ENCODE results near the gene FGF1. TPM values are rescaled to one million over a fixed set of nuclear protein-coding genes. Genes with fewer than 3 reads are reported as not detected.

FGF1 gene
- total RNA-seq, 1 donor from 2014 or later, result 2.7 TPM

DNA sequence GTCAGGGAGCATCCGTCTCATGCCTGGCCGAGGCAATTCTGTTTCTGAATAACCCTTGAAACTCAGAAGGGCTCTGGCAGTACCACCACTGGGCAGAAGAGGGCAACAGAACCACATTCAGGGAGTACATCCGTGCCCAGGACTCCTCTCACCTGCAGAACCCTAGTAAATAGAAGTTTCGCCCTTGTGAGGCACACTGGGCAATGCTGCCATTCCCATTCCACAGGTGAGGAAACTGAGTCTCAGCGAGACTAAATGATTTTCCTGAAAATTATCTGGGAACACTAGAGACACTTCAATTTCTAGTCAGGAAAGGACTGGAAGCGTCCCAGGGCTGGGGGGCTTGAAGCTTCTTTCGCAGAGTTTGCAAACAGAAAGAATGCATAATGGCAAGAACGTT is 74.7 kb downstream of the FGF1 start:
- H3K27ac Mint-ChIP-seq, result no peak overlapping the region
- H3K4me1 Mint-ChIP-seq (ENCODE audit: unreplicated experiment), result no peaks in the 10 kb centered on the region
- no peak overlapping the region for H3K4me3 Mint-ChIP-seq
- TF ChIP-seq, protein P1, sequence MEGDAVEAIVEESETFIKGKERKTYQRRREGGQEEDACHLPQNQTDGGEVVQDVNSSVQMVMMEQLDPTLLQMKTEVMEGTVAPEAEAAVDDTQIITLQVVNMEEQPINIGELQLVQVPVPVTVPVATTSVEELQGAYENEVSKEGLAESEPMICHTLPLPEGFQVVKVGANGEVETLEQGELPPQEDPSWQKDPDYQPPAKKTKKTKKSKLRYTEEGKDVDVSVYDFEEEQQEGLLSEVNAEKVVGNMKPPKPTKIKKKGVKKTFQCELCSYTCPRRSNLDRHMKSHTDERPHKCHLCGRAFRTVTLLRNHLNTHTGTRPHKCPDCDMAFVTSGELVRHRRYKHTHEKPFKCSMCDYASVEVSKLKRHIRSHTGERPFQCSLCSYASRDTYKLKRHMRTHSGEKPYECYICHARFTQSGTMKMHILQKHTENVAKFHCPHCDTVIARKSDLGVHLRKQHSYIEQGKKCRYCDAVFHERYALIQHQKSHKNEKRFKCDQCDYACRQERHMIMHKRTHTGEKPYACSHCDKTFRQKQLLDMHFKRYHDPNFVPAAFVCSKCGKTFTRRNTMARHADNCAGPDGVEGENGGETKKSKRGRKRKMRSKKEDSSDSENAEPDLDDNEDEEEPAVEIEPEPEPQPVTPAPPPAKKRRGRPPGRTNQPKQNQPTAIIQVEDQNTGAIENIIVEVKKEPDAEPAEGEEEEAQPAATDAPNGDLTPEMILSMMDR (conservative IDR thresholded peaks at IDR 0.05), result peak; percentile 88
- H3K9me3 Mint-ChIP-seq, result no peaks in the 10 kb centered on the region
- no peak for DNase-seq (ENCODE audit: extremely low spot score, unreplicated experiment)
- no peaks in the 10 kb centered on the region for H3K36me3 Mint-ChIP-seq
- peaks cover 11% of the 10 kb centered on the region for H3K27me3 Mint-ChIP-seq

DNA sequence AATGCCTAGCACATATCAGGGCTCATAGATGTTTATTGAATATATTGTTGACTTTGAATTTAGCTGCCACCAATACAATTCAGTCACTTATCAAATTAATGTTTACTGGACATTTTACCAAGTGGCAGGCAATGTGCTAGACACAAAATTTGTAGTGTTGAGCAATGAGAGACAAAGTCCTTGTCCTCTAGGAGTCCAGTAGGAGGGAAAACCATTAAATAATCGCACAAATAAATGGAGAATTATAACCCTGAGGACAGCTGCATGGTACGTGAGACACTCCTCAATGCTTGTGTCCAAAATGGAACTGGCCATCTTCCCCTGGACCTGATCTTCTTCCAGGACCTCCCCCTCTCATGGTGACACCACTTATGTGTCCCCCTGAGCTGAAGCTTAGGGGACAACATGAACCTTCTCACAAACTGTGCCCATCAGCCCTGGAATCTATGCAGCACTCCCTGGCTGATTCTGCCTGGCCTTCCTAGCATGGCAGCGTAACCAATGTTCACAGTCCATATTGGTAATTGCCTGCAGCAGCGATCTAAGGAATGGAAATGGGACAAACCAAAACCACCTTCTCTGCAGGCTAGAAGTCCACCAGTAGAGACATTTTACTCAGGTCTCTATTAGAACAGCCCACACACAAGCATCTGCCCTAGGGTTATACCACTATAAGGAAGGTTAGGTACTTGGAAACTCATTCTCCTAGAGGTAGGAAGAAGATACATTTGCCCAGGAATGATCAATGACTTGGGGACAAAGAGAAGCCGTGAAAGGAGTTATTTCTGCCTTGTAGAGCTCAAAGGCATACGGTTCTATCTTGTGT is 75.5 kb downstream of the FGF1 start:
- Mint-ChIP-seq H3K9me3 (no peaks in the 10 kb centered on the region), H3K36me3 (no peaks in the 10 kb centered on the region), H3K4me1 (ENCODE audit: unreplicated experiment) (no peaks in the 10 kb centered on the region), H3K27ac (no peak overlapping the region), H3K4me3 (no peak overlapping the region), H3K27me3 (peaks cover 11% of the 10 kb centered on the region)
- no peak for DNase-seq (ENCODE audit: extremely low spot score, unreplicated experiment)
- TF ChIP-seq, protein P1 (conservative IDR thresholded peaks at IDR 0.05), result no peak

DNA sequence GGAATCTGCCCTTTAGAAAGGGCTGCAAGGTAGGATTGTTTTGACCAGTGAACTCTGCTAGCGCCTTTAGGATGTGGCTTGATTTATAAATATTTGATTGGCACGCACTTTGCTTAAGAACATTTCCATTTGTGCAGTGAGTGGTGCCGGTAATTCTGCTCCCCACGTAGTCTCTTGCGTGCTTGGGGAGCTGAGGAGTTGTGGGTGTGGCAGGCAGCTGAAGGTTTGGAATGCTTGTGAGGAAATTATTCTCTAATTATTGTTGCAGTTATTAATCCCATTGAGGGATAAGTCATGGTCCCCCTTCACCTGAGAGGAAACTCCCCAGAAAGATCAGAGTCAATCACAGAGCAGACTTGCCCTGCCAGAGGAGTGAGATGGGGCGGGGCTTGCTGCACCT is 76.7 kb downstream of the FGF1 start:
- H3K36me3 Mint-ChIP-seq, result no peaks in the 10 kb centered on the region
- no peak overlapping the region for H3K4me3 Mint-ChIP-seq
- no peaks in the 10 kb centered on the region for H3K9me3 Mint-ChIP-seq
- H3K27me3 Mint-ChIP-seq, result peaks cover 11% of the 10 kb centered on the region
- TF ChIP-seq, protein P1 (conservative IDR thresholded peaks at IDR 0.05), result no peak
- DNase-seq (ENCODE audit: extremely low spot score, unreplicated experiment), result no peak
- no peaks in the 10 kb centered on the region for H3K4me1 Mint-ChIP-seq (ENCODE audit: unreplicated experiment)
- no peak overlapping the region for H3K27ac Mint-ChIP-seq

DNA sequence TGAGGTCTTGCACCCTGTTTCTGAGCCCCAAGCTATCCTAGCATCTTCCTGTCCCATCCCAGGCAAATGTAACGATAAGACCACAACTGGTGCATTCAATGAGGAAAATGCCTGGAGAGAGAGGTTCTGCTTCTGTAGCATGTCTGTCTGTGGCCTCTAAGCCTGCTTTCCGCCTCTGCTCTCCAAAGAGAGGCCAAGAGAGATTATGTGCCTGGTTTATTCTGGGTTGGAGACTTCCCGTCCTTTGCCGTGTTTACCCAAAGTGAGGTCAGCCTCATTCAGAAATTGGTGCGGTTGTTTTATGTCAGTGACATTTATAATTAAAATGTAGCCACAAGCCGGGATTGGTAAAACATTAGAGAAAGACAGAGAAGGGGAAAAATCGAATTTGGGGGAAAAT is 77.8 kb downstream of the FGF1 start:
- Mint-ChIP-seq H3K4me1 (ENCODE audit: unreplicated experiment) (no peaks in the 10 kb centered on the region), H3K4me3 (no peak overlapping the region), H3K36me3 (no peaks in the 10 kb centered on the region), H3K9me3 (no peaks in the 10 kb centered on the region), H3K27ac (no peak overlapping the region), H3K27me3 (peaks cover 11% of the 10 kb centered on the region)
- DNase-seq (ENCODE audit: extremely low spot score, unreplicated experiment), result no peak
- TF ChIP-seq, protein P1 (conservative IDR thresholded peaks at IDR 0.05), result no peak

DNA sequence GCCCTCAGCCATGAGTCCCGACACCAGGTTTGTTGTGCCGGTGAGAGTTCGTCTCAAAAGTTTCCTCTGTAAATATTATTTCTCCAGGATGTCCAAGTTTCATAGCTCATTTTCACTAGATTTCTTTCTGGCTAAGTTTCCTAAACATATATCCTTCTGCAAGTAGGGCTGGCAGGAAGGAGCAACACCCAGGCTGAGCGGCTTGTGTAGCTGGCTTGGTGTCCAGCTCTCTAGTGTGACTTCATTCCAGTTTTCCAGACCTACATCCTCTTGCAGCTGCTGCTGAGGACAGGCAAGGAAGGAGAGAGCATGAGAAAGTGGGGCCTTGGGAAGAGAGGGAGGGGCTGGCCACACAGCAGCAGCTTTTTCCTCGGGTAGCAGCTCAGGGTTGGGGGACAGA is 80.3 kb downstream of the FGF1 start:
- no peak for DNase-seq (ENCODE audit: extremely low spot score, unreplicated experiment)
- Mint-ChIP-seq H3K4me1 (ENCODE audit: unreplicated experiment) (peaks cover 6% of the 10 kb centered on the region), H3K4me3 (no peak overlapping the region), H3K27ac (no peak overlapping the region), H3K27me3 (peaks cover 6% of the 10 kb centered on the region), H3K36me3 (no peaks in the 10 kb centered on the region), H3K9me3 (no peaks in the 10 kb centered on the region)
- TF ChIP-seq, protein P1 (conservative IDR thresholded peaks at IDR 0.05), result no peak

Data from type B pancreatic cell (in vitro differentiated cells).